Neural progenitor cell (in vitro differentiated cells): ENCODE results near the gene FGFR3. TPM values are rescaled to one million over a fixed set of nuclear protein-coding genes. Genes with fewer than 3 reads are reported as not detected.

Source experiments
- DNase-seq: peaks from one replicate; pipeline ENCODE4 v3.0.0-alpha.2; 2016; ENCODE audit warnings: low spot score
- H2AFZ ChIP-seq: fragments of 200-600 bp; sonication (generic); replicated peaks from 2 replicates; pipeline ENCODE4 v1.6.1; 2016; ENCODE audit warnings: antibody characterized with exemption
- H3F3A ChIP-seq: fragments of 200-600 bp; sonication (generic); 2 replicates; pipeline ENCODE4 v1.6.1; 2016; ENCODE audit warnings: antibody characterized with exemption, low read depth
- H3K27ac ChIP-seq: fragments of 200-600 bp; sonication (generic); 2 replicates; pipeline ENCODE4 v1.5.1; 2016; ENCODE audit warnings: mild to moderate bottlenecking
- H3K27me3 ChIP-seq: fragments of 200-600 bp; sonication (generic); 2 replicates; pipeline ENCODE4 v1.6.1; 2016; ENCODE audit warnings: mild to moderate bottlenecking, moderate library complexity
- H3K36me3 ChIP-seq: fragments of 200-600 bp; sonication (generic); 2 replicates; pipeline ENCODE4 v1.5.1; 2016
- H3K4me1 ChIP-seq: fragments of 200-600 bp; sonication (generic); 2 replicates; pipeline ENCODE4 v1.6.1; 2016; ENCODE audit warnings: mixed run types
- H3K4me2 ChIP-seq: fragments of 200-600 bp; sonication (generic); 2 replicates; pipeline ENCODE4 v1.6.1; 2016
- H3K4me3 ChIP-seq: fragments of 200-600 bp; sonication (generic); 2 replicates; pipeline ENCODE4 v1.5.1; 2016
- H3K79me2 ChIP-seq: fragments of 200-600 bp; sonication (generic); 2 replicates; pipeline ENCODE4 v1.6.1; 2016; ENCODE audit warnings: low read depth
- H3K9ac ChIP-seq: fragments of 200-600 bp; sonication (generic); 2 replicates; pipeline ENCODE4 v1.6.1; 2016
- H3K9me3 ChIP-seq: fragments of 200-600 bp; sonication (generic); 2 replicates; pipeline ENCODE4 v1.5.1; 2016; ENCODE audit warnings: low read depth
- H4K20me1 ChIP-seq: fragments of 200-600 bp; sonication (generic); 2 replicates; pipeline ENCODE4 v1.6.1; 2016; ENCODE audit warnings: low read depth
- H3K27ac Mint-ChIP-seq: 3 replicates; pipeline ENCODE4 v1.8.0; 2021; ENCODE audit warnings: mixed read lengths
- H3K27me3 Mint-ChIP-seq: 2 replicates; pipeline ENCODE4 v1.8.0; 2022; ENCODE audit warnings: low read depth, mild to moderate bottlenecking, inconsistent platforms, moderate library complexity, mixed read lengths; ENCODE audit not compliant: insufficient read depth
- H3K36me3 Mint-ChIP-seq: 3 replicates; pipeline ENCODE4 v1.8.0; 2021; ENCODE audit warnings: mixed read lengths
- H3K4me1 Mint-ChIP-seq: 3 replicates; pipeline ENCODE4 v1.8.0; 2021; ENCODE audit warnings: mixed read lengths
- H3K4me3 Mint-ChIP-seq: 3 replicates; pipeline ENCODE4 v1.8.0; 2021; ENCODE audit warnings: mild to moderate bottlenecking, moderate library complexity, mixed read lengths
- H3K9me3 Mint-ChIP-seq: 3 replicates; pipeline ENCODE4 v1.8.0; 2020; ENCODE audit warnings: mixed read lengths
- CTCF ChIP-seq: fragments of 200-600 bp; sonication (generic); IDR thresholded peaks from 2 replicates; pipeline ENCODE4 v1.5.1; 2017; ENCODE audit warnings: antibody characterized with exemption, mild to moderate bottlenecking
- EZH2 ChIP-seq: fragments of 200-600 bp; sonication (generic); IDR thresholded peaks from 2 replicates; pipeline ENCODE4 v1.6.1; 2017; ENCODE audit warnings: antibody characterized with exemption, mild to moderate bottlenecking, moderate library complexity
- EZH2phosphoT487 ChIP-seq: fragments of 200-600 bp; sonication (generic); IDR thresholded peaks from 2 replicates; pipeline ENCODE4 v1.6.1; 2017; ENCODE audit warnings: antibody characterized with exemption
- total RNA-seq: library from RNA; depleted of rRNA; stranded (reverse); fragments of >200 nt; gene quantifications from 2 replicates; pipeline ENCODE4 v1.2.3, GENCODE V29; 2015; ENCODE audit warnings: low replicate concordance

Gene FGFR3
- total RNA-seq, 1 donor from 2014 or later: 4.8 TPM

DNA sequence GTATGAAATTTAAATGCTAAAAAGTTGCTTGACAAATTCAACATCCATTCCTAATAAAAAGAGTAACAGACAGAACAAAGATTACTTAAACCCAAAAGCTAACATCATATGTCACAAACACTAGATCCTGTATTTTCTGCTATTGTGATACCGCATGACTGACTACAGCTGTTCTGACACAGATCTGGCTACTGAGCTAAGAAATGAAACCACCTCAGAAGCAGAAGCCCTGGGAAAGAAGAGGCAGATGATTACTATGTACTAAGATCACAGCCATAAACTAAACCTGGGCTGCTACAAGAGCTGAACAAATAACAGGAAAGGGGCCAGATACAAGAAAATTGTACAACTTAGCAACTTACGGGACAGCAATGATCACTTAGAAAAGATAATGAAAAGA lies 53.5 kb downstream of the FGFR3 start:
- Histone ChIP-seq H4K20me1 (peaks cover 27% of the 10 kb centered on the region), H3K9me3 (no peaks in the 10 kb centered on the region), H3K36me3 (no peaks in the 10 kb centered on the region), H3K79me2 (peaks cover 5% of the 10 kb centered on the region), H3K4me1 (no peaks in the 10 kb centered on the region), H3K9ac (no peak overlapping the region), H3K4me2 (no peak overlapping the region), H3F3A (no peaks in the 10 kb centered on the region), H3K27ac (no peak overlapping the region), H3K27me3 (no peaks in the 10 kb centered on the region), H3K4me3 (no peak overlapping the region), H2AFZ (no peak overlapping the region)
- Mint-ChIP-seq H3K27me3 (no peaks in the 10 kb centered on the region), H3K4me1 (peaks cover 16% of the 10 kb centered on the region), H3K9me3 (no peaks in the 10 kb centered on the region), H3K4me3 (no peak overlapping the region), H3K36me3 (peaks cover 17% of the 10 kb centered on the region), H3K27ac (no peak overlapping the region)
- no peak for TF ChIP-seq EZH2
- no peak for TF ChIP-seq EZH2phosphoT487
- TF ChIP-seq CTCF: no peak
- no peak for DNase-seq

DNA sequence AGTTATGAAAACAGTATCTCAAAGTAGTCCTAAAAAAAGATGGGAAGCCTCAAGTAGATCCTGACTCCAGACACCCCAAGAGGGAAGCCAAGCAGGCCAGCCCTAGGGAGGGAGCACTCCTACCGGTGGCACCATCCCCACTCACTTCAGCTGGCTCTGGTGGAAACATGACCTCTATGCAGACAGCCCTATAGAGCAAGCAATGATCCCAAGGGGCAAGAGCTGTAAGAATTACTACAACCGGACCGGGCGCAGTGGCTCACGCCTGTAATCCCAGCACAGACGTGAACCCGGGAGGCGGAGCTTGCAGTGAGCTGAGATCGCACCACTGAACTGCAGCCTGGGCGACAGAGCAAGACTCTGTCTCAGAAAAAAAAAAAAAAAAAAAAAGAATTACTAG lies 57.2 kb downstream of the FGFR3 start:
- H3K9me3 Mint-ChIP-seq: no peaks in the 10 kb centered on the region
- Histone ChIP-seq H3K4me2 (no peak overlapping the region), H3K4me3 (no peak overlapping the region), H4K20me1 (peaks cover 43% of the 10 kb centered on the region), H3K9ac (no peak overlapping the region), H3K79me2 (peaks cover 42% of the 10 kb centered on the region), H3K4me1 (no peaks in the 10 kb centered on the region), H3K27ac (no peak overlapping the region), H3F3A (no peaks in the 10 kb centered on the region), H3K9me3 (no peaks in the 10 kb centered on the region), H3K36me3 (no peaks in the 10 kb centered on the region), H3K27me3 (no peaks in the 10 kb centered on the region), H2AFZ (no peak overlapping the region)
- TF ChIP-seq CTCF (no peak), EZH2 (no peak), EZH2phosphoT487 (no peak)
- peak overlapping the region; percentile 60 for H3K27ac Mint-ChIP-seq
- H3K4me1 Mint-ChIP-seq: peaks cover 35% of the 10 kb centered on the region
- H3K36me3 Mint-ChIP-seq: peaks cover 14% of the 10 kb centered on the region
- H3K4me3 Mint-ChIP-seq: no peak overlapping the region
- H3K27me3 Mint-ChIP-seq: peaks cover 4% of the 10 kb centered on the region
- DNase-seq: no peak

GRCh38 chr4:1851160-1851559 lies 58.1 kb downstream of the FGFR3 start:
- no peaks in the 10 kb centered on the region for H3K9me3 Mint-ChIP-seq
- H3K4me3 ChIP-seq: no peak overlapping the region
- peaks cover 45% of the 10 kb centered on the region for H3K79me2 ChIP-seq
- no peaks in the 10 kb centered on the region for H3K27me3 ChIP-seq
- no peak overlapping the region for H3K9ac ChIP-seq
- H3K36me3 ChIP-seq: no peaks in the 10 kb centered on the region
- H3K4me2 ChIP-seq: no peak overlapping the region
- peaks cover 35% of the 10 kb centered on the region for H3K4me1 Mint-ChIP-seq
- H3K4me1 ChIP-seq: no peaks in the 10 kb centered on the region
- H3F3A ChIP-seq: no peaks in the 10 kb centered on the region
- no peaks in the 10 kb centered on the region for H3K9me3 ChIP-seq
- H4K20me1 ChIP-seq: peaks cover 43% of the 10 kb centered on the region
- no peak overlapping the region for H3K4me3 Mint-ChIP-seq
- no peak overlapping the region for H2AFZ ChIP-seq
- H3K36me3 Mint-ChIP-seq: peaks cover 14% of the 10 kb centered on the region
- no peak for TF ChIP-seq EZH2
- TF ChIP-seq CTCF: no peak
- no peak for TF ChIP-seq EZH2phosphoT487
- peaks cover 4% of the 10 kb centered on the region for H3K27me3 Mint-ChIP-seq
- no peak for DNase-seq
- H3K27ac Mint-ChIP-seq: peak overlapping the region; percentile 65
- H3K27ac ChIP-seq: no peak overlapping the region
